ENCODE data around the gene LMOD3.

- no peak for TF ChIP-seq POLR2AphosphoS5 (IDR thresholded peaks at IDR 0.05; ENCODE audit: borderline replicate concordance, low read depth, low read length)
- TF ChIP-seq EZH2 (IDR thresholded peaks at IDR 0.05) = no peak
- TF ChIP-seq FOXP2 (optimal IDR thresholded peaks at IDR 0.05; ENCODE audit: control extremely low read depth, extremely low read length, insufficient read depth) = no peak
Measured at GRCh38 chr3:69137005-69137404, 14.6 kb upstream of the LMOD3 start.

Measured in SK-N-MC (cell line).